HEK293 (cell line): ENCODE measurements around the gene BTBD16.

Experiments used
- CTCF ChIA-PET: fragments of 350-600 bp; formaldehyde crosslinking; extraction: SDS; loops from one replicate; lab custom pipeline; 2021; ENCODE audit warnings: antibody characterized with exemption; lab: Yijun Ruan, JAX
- POLR2A ChIA-PET: fragments of 300-600 bp; formaldehyde crosslinking; extraction: SDS; loops from one replicate; lab custom pipeline; 2020; ENCODE audit warnings: antibody characterized with exemption, inconsistent platforms; lab: Yijun Ruan, JAX
- H3K27ac ChIP-seq: fragments of 200-500 bp; sonication (Bioruptor generic); 2 replicates; pipeline ENCODE4 v1.5.1; 2014; ENCODE audit warnings: low read depth, low read length, control low read depth, inconsistent platforms; ENCODE audit errors: extremely low read depth
- H3K36me3 ChIP-seq, 2 experiments: fragments of 200-500 bp in 1 of 2; sonication (Bioruptor generic) in 1 of 2; 1 replicate in 1 of 2; 2 replicates in 1 of 2; pipeline ENCODE4 v1.5.1; 2014 to 2017; ENCODE audit warnings: inconsistent platforms in 2 of 2, low read length in 2 of 2; ENCODE audit not compliant: control insufficient read depth in 2 of 2, insufficient read depth in 1 of 2
- H3K4me1 ChIP-seq: fragments of 200-500 bp; sonication (Bioruptor generic); 2 replicates; pipeline ENCODE4 v1.5.1; 2014; ENCODE audit warnings: mild to moderate bottlenecking, low read length, inconsistent platforms; ENCODE audit not compliant: control insufficient read depth, insufficient read depth
- H3K4me3 ChIP-seq: 2 replicates; pipeline ENCODE4 v1.5.1; 2011; ENCODE audit warnings: low read depth, mild to moderate bottlenecking, control low read depth, low read length, moderate library complexity
- H3K9me3 ChIP-seq: fragments of 200-500 bp; sonication (Bioruptor generic); 2 replicates; pipeline ENCODE4 v1.5.1; 2014; ENCODE audit warnings: low read depth, low read length, inconsistent platforms; ENCODE audit not compliant: control insufficient read depth, insufficient read depth
- FEZF1 ChIP-seq: fragments of 450-650 bp; formaldehyde crosslinking; IDR thresholded peaks from 2 replicates; pipeline ENCODE4 v1.5.1; 2016; ENCODE audit warnings: missing biosample characterization, missing genetic modification characterization
- KLF16 ChIP-seq: fragments of 450-650 bp; formaldehyde crosslinking; IDR thresholded peaks from 2 replicates; pipeline ENCODE4 v1.5.1; 2017; ENCODE audit warnings: missing biosample characterization, missing genetic modification characterization
- SP3 ChIP-seq: fragments of 450-650 bp; formaldehyde crosslinking; IDR thresholded peaks from 2 replicates; pipeline ENCODE4 v1.5.1; 2016; ENCODE audit warnings: missing biosample characterization, missing genetic modification characterization
- ZBTB48 ChIP-seq: fragments of 450-650 bp; formaldehyde crosslinking; IDR thresholded peaks from 2 replicates; pipeline ENCODE4 v1.5.1; 2016; ENCODE audit warnings: missing biosample characterization, missing genetic modification characterization
- ZFP3 ChIP-seq: fragments of 450-650 bp; formaldehyde crosslinking; IDR thresholded peaks from 2 replicates; pipeline ENCODE4 v1.5.1; 2016; ENCODE audit warnings: low read depth, missing biosample characterization, missing genetic modification characterization
- ZNF2 ChIP-seq: fragments of 450-650 bp; formaldehyde crosslinking; IDR thresholded peaks from 2 replicates; pipeline ENCODE4 v1.5.1; 2016; ENCODE audit warnings: missing biosample characterization, missing genetic modification characterization
- ZNF324 ChIP-seq: fragments of 450-650 bp; formaldehyde crosslinking; IDR thresholded peaks from 2 replicates; pipeline ENCODE4 v1.5.1; 2016; ENCODE audit warnings: missing biosample characterization, missing genetic modification characterization
- ZNF544 ChIP-seq: fragments of 450-650 bp; formaldehyde crosslinking; IDR thresholded peaks from 2 replicates; pipeline ENCODE4 v1.5.0; 2017; ENCODE audit warnings: missing biosample characterization, missing genetic modification characterization
- ZNF549 ChIP-seq: fragments of 450-650 bp; IDR thresholded peaks from 2 replicates; pipeline ENCODE4 v1.5.1; 2018; ENCODE audit warnings: missing biosample characterization, missing genetic modification characterization, mild to moderate bottlenecking, inconsistent platforms, moderate library complexity
- TF ChIP-seq, protein P1 (sequence below): fragments of 450-650 bp; formaldehyde crosslinking; IDR thresholded peaks from 2 replicates; pipeline ENCODE4; 2016; ENCODE audit warnings: missing biosample characterization, missing genetic modification characterization
- TF ChIP-seq, protein P2 (sequence below): fragments of 450-650 bp; formaldehyde crosslinking; IDR thresholded peaks from 2 replicates; pipeline ENCODE4 v1.5.1; 2016; ENCODE audit warnings: missing biosample characterization, missing genetic modification characterization
- TF ChIP-seq, protein P3 (sequence below): fragments of 450-650 bp; formaldehyde crosslinking; conservative IDR thresholded peaks from 2 replicates; pipeline ENCODE4 v1.5.1; 2016; ENCODE audit warnings: low read depth, missing biosample characterization, missing genetic modification characterization
- TF ChIP-seq, protein P4 (sequence below): fragments of 450-650 bp; formaldehyde crosslinking; IDR thresholded peaks from 2 replicates; pipeline ENCODE4 v1.5.1; 2016; ENCODE audit warnings: missing biosample characterization, missing genetic modification characterization

BTBD16 gene

DNA sequence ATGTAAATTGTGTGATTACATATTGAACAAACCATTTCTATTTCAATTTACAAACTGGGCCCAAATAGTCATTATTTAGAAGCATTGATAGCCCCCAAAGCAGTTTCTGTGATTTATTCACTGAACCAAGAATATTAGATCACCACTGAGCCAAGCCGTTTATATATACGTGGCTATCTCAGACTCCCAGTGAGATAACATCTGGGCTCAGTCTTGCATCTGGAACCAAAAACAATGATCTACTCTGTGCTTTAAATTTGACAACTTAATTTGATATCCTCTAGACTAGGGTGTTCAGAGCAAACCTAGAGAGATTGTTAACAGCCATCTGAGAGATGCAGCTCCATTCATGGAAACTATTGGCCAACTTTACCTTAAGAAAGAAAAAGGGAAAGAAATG, 41.4 kb upstream of the BTBD16 start:
- H3K27ac ChIP-seq = no peak overlapping the region
- ChIA-PET POLR2A (no interaction called here), CTCF (no interaction called here)
- no peak overlapping the region for H3K4me3 ChIP-seq
- TF ChIP-seq ZNF2 (tag by site-specific recombination) (no peak), ZNF549 (tag by site-specific recombination) (no peak), ZFP3 (no peak), SP3 (tag by site-specific recombination) (no peak), ZNF324 (tag by site-specific recombination) (no peak), ZNF544 (tag by site-specific recombination) (no peak), KLF16 (tag by site-specific recombination) (no peak), FEZF1 (tag by site-specific recombination) (no peak)
- TF ChIP-seq, protein P1, sequence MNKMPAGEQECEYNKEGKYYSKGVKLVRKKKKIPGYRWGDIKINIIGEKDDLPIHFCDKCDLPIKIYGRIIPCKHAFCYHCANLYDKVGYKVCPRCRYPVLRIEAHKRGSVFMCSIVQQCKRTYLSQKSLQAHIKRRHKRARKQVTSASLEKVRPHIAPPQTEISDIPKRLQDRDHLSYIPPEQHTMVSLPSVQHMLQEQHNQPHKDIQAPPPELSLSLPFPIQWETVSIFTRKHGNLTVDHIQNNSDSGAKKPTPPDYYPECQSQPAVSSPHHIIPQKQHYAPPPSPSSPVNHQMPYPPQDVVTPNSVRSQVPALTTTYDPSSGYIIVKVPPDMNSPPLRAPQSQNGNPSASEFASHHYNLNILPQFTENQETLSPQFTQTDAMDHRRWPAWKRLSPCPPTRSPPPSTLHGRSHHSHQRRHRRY (tag by site-specific recombination) = no peak
- TF ChIP-seq, protein P2, sequence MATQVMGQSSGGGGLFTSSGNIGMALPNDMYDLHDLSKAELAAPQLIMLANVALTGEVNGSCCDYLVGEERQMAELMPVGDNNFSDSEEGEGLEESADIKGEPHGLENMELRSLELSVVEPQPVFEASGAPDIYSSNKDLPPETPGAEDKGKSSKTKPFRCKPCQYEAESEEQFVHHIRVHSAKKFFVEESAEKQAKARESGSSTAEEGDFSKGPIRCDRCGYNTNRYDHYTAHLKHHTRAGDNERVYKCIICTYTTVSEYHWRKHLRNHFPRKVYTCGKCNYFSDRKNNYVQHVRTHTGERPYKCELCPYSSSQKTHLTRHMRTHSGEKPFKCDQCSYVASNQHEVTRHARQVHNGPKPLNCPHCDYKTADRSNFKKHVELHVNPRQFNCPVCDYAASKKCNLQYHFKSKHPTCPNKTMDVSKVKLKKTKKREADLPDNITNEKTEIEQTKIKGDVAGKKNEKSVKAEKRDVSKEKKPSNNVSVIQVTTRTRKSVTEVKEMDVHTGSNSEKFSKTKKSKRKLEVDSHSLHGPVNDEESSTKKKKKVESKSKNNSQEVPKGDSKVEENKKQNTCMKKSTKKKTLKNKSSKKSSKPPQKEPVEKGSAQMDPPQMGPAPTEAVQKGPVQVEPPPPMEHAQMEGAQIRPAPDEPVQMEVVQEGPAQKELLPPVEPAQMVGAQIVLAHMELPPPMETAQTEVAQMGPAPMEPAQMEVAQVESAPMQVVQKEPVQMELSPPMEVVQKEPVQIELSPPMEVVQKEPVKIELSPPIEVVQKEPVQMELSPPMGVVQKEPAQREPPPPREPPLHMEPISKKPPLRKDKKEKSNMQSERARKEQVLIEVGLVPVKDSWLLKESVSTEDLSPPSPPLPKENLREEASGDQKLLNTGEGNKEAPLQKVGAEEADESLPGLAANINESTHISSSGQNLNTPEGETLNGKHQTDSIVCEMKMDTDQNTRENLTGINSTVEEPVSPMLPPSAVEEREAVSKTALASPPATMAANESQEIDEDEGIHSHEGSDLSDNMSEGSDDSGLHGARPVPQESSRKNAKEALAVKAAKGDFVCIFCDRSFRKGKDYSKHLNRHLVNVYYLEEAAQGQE (tag by site-specific recombination) = no peak
- H3K9me3 ChIP-seq = no peaks in the 10 kb centered on the region
- peaks cover 0 to 28% of the 10 kb centered on the region in 2 experiments; a peak in 2 of 3 replicates for H3K36me3 ChIP-seq
- no peaks in the 10 kb centered on the region for H3K4me1 ChIP-seq

DNA sequence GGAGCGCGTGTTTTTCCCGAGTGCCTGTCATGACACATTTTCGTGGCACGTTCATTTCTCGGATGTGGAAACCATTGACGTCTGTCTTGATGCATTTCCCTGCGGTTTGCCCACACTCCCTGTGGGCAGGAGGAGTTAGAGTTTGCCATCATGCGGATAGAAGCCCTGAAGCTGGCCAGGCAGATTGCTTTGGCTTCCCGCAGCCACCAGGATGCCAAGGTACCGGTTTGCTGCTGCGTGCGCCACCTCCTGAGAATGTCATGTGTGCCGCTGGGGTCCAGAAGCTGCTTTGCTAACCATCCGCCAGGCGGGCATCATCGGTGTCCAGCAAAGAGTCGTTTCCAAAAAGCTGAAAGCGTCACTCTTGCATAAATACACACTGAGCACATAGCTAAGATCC, 40.9 kb upstream of the BTBD16 start:
- Histone ChIP-seq H3K4me1 (no peaks in the 10 kb centered on the region), H3K4me3 (no peak overlapping the region), H3K27ac (no peak overlapping the region), H3K9me3 (no peaks in the 10 kb centered on the region), H3K36me3 (peaks cover 0 to 28% of the 10 kb centered on the region in 2 experiments; a peak in 2 of 3 replicates)
- TF ChIP-seq ZBTB48 (tag by site-specific recombination) = no peak
- TF ChIP-seq, protein P3, sequence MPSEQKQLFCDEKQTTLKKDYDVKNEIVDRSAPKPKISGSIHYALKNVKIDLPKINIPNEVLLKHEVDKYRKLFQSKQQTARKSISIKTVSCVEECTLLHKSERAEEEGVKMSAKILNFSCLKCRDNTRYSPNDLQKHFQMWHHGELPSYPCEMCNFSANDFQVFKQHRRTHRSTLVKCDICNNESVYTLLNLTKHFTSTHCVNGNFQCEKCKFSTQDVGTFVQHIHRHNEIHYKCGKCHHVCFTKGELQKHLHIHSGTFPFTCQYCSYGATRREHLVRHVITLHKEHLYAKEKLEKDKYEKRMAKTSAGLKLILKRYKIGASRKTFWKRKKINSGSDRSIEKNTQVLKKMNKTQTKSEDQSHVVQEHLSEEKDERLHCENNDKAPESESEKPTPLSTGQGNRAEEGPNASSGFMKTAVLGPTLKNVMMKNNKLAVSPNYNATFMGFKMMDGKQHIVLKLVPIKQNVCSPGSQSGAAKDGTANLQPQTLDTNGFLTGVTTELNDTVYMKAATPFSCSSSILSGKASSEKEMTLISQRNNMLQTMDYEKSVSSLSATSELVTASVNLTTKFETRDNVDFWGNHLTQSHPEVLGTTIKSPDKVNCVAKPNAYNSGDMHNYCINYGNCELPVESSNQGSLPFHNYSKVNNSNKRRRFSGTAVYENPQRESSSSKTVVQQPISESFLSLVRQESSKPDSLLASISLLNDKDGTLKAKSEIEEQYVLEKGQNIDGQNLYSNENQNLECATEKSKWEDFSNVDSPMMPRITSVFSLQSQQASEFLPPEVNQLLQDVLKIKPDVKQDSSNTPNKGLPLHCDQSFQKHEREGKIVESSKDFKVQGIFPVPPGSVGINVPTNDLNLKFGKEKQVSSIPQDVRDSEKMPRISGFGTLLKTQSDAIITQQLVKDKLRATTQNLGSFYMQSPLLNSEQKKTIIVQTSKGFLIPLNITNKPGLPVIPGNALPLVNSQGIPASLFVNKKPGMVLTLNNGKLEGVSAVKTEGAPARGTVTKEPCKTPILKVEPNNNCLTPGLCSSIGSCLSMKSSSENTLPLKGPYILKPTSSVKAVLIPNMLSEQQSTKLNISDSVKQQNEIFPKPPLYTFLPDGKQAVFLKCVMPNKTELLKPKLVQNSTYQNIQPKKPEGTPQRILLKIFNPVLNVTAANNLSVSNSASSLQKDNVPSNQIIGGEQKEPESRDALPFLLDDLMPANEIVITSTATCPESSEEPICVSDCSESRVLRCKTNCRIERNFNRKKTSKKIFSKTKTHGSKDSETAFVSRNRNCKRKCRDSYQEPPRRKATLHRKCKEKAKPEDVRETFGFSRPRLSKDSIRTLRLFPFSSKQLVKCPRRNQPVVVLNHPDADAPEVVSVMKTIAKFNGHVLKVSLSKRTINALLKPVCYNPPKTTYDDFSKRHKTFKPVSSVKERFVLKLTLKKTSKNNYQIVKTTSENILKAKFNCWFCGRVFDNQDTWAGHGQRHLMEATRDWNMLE (tag by site-specific recombination) = no peak
- TF ChIP-seq, protein P4, sequence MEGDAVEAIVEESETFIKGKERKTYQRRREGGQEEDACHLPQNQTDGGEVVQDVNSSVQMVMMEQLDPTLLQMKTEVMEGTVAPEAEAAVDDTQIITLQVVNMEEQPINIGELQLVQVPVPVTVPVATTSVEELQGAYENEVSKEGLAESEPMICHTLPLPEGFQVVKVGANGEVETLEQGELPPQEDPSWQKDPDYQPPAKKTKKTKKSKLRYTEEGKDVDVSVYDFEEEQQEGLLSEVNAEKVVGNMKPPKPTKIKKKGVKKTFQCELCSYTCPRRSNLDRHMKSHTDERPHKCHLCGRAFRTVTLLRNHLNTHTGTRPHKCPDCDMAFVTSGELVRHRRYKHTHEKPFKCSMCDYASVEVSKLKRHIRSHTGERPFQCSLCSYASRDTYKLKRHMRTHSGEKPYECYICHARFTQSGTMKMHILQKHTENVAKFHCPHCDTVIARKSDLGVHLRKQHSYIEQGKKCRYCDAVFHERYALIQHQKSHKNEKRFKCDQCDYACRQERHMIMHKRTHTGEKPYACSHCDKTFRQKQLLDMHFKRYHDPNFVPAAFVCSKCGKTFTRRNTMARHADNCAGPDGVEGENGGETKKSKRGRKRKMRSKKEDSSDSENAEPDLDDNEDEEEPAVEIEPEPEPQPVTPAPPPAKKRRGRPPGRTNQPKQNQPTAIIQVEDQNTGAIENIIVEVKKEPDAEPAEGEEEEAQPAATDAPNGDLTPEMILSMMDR (tag by site-specific recombination) = no peak
- ChIA-PET CTCF (interaction anchor here (0.7 kb wide), 1 partner anchor 9 kb away, joined by 3 read pairs; no protein-coding TSS in a partner anchor), POLR2A (no interaction called here)
